ENCODE data around the gene EEIG2.

EEIG2 gene

DNA sequence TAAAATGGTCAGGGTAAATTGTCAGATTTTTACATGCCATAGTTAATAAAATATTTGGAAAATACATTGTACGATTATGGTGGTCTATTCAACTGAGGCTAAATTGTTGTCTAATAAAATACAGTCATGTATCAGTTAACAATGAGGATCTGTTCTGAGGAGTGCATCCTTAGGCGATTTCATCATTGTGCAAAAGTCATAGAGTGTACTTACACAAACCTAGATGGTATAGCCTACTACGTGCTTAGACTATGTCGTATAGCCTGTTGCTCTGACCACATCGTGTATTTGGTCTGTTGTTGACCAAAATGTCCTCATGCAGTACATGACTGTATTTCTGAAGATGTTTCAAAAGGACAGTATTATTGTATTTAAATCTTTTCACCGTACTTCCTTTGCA, 5.2 kb downstream of the EEIG2 start:
- no peak for DNase-seq
- Histone ChIP-seq H3K4me3 (ENCODE audit: low read length) (no peak overlapping the region), H3F3A (ENCODE audit: insufficient read depth, low read length) (peaks cover 7% of the 10 kb centered on the region; the same call in 1 of the 2 replicates), H3K4me2 (ENCODE audit: low read depth, low read length) (no peak overlapping the region), H3K27ac (ENCODE audit: low read length) (no peak overlapping the region), H3K79me2 (ENCODE audit: low read length) (no peaks in the 10 kb centered on the region), H3K9me3 (replicated peaks; ENCODE audit: insufficient read depth, low read length) (no peaks in the 10 kb centered on the region), H3K4me1 (ENCODE audit: low read length) (peaks cover 6% of the 10 kb centered on the region; the same call in 1 of the 2 replicates), H3K36me3 (replicated peaks; ENCODE audit: insufficient read depth, low read length) (no peaks in the 10 kb centered on the region), H2AFZ (ENCODE audit: low read length) (no peak overlapping the region), H4K20me1 (ENCODE audit: insufficient read depth, low read length) (no peaks in the 10 kb centered on the region), H3K9ac (ENCODE audit: low read length) (no peak overlapping the region), H3K27me3 (replicated peaks; ENCODE audit: insufficient read depth, low read length) (no peaks in the 10 kb centered on the region), H3K9me2 (replicated peaks; ENCODE audit: insufficient read depth, low read length) (no peaks in the 10 kb centered on the region)
- TF ChIP-seq, protein P1, sequence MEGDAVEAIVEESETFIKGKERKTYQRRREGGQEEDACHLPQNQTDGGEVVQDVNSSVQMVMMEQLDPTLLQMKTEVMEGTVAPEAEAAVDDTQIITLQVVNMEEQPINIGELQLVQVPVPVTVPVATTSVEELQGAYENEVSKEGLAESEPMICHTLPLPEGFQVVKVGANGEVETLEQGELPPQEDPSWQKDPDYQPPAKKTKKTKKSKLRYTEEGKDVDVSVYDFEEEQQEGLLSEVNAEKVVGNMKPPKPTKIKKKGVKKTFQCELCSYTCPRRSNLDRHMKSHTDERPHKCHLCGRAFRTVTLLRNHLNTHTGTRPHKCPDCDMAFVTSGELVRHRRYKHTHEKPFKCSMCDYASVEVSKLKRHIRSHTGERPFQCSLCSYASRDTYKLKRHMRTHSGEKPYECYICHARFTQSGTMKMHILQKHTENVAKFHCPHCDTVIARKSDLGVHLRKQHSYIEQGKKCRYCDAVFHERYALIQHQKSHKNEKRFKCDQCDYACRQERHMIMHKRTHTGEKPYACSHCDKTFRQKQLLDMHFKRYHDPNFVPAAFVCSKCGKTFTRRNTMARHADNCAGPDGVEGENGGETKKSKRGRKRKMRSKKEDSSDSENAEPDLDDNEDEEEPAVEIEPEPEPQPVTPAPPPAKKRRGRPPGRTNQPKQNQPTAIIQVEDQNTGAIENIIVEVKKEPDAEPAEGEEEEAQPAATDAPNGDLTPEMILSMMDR (IDR thresholded peaks at IDR 0.05; ENCODE audit: low read length): no peak
- no peak for TF ChIP-seq EZH2phosphoT487 (IDR thresholded peaks at IDR 0.05; ENCODE audit: low read length)
- no peak for TF ChIP-seq EZH2 (optimal IDR thresholded peaks at IDR 0.05; ENCODE audit: low read depth, low read length)

DNA sequence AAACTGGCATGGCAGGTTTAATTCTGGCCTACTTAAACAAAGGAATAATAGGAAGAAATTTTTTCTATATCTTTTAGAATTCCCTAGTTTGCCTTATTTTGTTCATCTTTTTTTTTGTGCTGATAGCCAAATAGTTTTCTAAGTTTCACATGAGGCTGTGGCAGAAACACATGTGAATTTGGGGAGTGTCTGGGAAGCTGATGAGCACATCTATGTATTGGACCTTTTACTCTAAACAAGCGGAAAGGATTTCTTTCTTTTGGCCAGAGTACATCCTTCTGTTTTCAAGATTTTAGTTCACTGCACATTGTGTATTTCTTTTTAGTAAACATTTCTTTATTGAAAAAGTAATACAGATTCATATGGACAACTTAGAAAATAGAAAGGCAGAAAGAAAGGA, 5.6 kb downstream of the EEIG2 start:
- Histone ChIP-seq H3K9me2 (replicated peaks; ENCODE audit: insufficient read depth, low read length) (no peaks in the 10 kb centered on the region), H3K79me2 (ENCODE audit: low read length) (no peaks in the 10 kb centered on the region), H3K4me2 (ENCODE audit: low read depth, low read length) (no peak overlapping the region), H3F3A (ENCODE audit: insufficient read depth, low read length) (peaks cover 7% of the 10 kb centered on the region; the same call in 1 of the 2 replicates), H3K4me1 (ENCODE audit: low read length) (peaks cover 9% of the 10 kb centered on the region), H3K27me3 (replicated peaks; ENCODE audit: insufficient read depth, low read length) (no peaks in the 10 kb centered on the region), H3K36me3 (replicated peaks; ENCODE audit: insufficient read depth, low read length) (no peaks in the 10 kb centered on the region), H4K20me1 (ENCODE audit: insufficient read depth, low read length) (no peaks in the 10 kb centered on the region), H2AFZ (ENCODE audit: low read length) (no peak overlapping the region), H3K9ac (ENCODE audit: low read length) (no peak overlapping the region), H3K4me3 (ENCODE audit: low read length) (no peak overlapping the region), H3K27ac (ENCODE audit: low read length) (no peak overlapping the region), H3K9me3 (replicated peaks; ENCODE audit: insufficient read depth, low read length) (no peaks in the 10 kb centered on the region)
- TF ChIP-seq EZH2phosphoT487 (IDR thresholded peaks at IDR 0.05; ENCODE audit: low read length): no peak
- TF ChIP-seq EZH2 (optimal IDR thresholded peaks at IDR 0.05; ENCODE audit: low read depth, low read length): no peak
- TF ChIP-seq, protein P1 (IDR thresholded peaks at IDR 0.05; ENCODE audit: low read length): no peak
- DNase-seq: no peak

GRCh38 chr1:108568589-108568988, 8.7 kb downstream of the EEIG2 start:
- Histone ChIP-seq H3K4me1 (ENCODE audit: low read length) (peaks cover 4% of the 10 kb centered on the region), H3K27ac (ENCODE audit: low read length) (no peak overlapping the region), H4K20me1 (ENCODE audit: insufficient read depth, low read length) (no peaks in the 10 kb centered on the region), H3K9me2 (replicated peaks; ENCODE audit: insufficient read depth, low read length) (no peaks in the 10 kb centered on the region), H3K9me3 (replicated peaks; ENCODE audit: insufficient read depth, low read length) (no peaks in the 10 kb centered on the region), H3K79me2 (ENCODE audit: low read length) (no peaks in the 10 kb centered on the region), H3K36me3 (replicated peaks; ENCODE audit: insufficient read depth, low read length) (no peaks in the 10 kb centered on the region), H2AFZ (ENCODE audit: low read length) (no peak overlapping the region), H3K4me2 (ENCODE audit: low read depth, low read length) (no peak overlapping the region), H3K27me3 (replicated peaks; ENCODE audit: insufficient read depth, low read length) (no peaks in the 10 kb centered on the region), H3F3A (ENCODE audit: insufficient read depth, low read length) (no peaks in the 10 kb centered on the region), H3K4me3 (ENCODE audit: low read length) (no peak overlapping the region), H3K9ac (ENCODE audit: low read length) (no peak overlapping the region)
- no peak for DNase-seq
- TF ChIP-seq, protein P1 (IDR thresholded peaks at IDR 0.05; ENCODE audit: low read length): no peak
- no peak for TF ChIP-seq EZH2phosphoT487 (IDR thresholded peaks at IDR 0.05; ENCODE audit: low read length)
- no peak for TF ChIP-seq EZH2 (optimal IDR thresholded peaks at IDR 0.05; ENCODE audit: low read depth, low read length)

Measured in MM.1S (cell line).